Lower lobe of right lung (tissue), 2 donors: ENCODE data around the gene PSME1. TPM values are rescaled to one million over a fixed set of nuclear protein-coding genes. Genes with fewer than 3 reads are reported as not detected.
A peak's percentile ranks its signal among the peaks of the same experiment; 100 is the strongest.

Source experiments
- ATAC-seq, 2 donors: fragments of 200-7000 bp; cut with Tn5 transposase; one replicate each; pipeline ENCODE4 v1.9.1; 2020 to 2022; ENCODE audit warnings: mild to moderate bottlenecking in 2 of 2, moderate library complexity in 2 of 2
- DNase-seq: peaks from one replicate; pipeline ENCODE4 v3.0.0-alpha.2; 2020
- H3K27ac ChIP-seq: fragments of 200-600 bp; one replicate; pipeline ENCODE4 v1.8.0; 2022
- H3K27me3 ChIP-seq: fragments of 200-600 bp; one replicate; pipeline ENCODE4 v1.8.0; 2022; ENCODE audit warnings: low read depth
- H3K36me3 ChIP-seq: fragments of 200-600 bp; one replicate; pipeline ENCODE4 v1.8.0; 2022; ENCODE audit warnings: mild to moderate bottlenecking
- H3K4me1 ChIP-seq: fragments of 200-600 bp; one replicate; pipeline ENCODE4 v1.8.0; 2022
- H3K4me3 ChIP-seq: fragments of 200-600 bp; one replicate; pipeline ENCODE4 v1.8.0; 2022; ENCODE audit warnings: mild to moderate bottlenecking
- H3K9me3 ChIP-seq: fragments of 200-600 bp; one replicate; pipeline ENCODE4 v1.8.0; 2022
- intact Hi-C: fragments of 100-400 bp; cut with DNase I; formaldehyde crosslinking; loops from one replicate; pipeline ENCODE4 v1.11.0; 2022
- total RNA-seq: library from RNA; stranded (reverse); fragmentation: NEBNext Ultra II Directional; extraction: Animal tissue kit (Norgen Biotek cat#: 25700); gene quantifications from one replicate; pipeline ENCODE4 v1.2.1, GENCODE V29; 2021
- TF ChIP-seq, protein P1 (sequence below): fragments of 200-600 bp; IDR thresholded peaks from one replicate; pipeline ENCODE4 v1.8.0; 2022; ENCODE audit warnings: antibody characterized with exemption, mild to moderate bottlenecking
- donor health status: DM: no; HTN: yes; CAD: no; lungs with severe emphysema.

PSME1 gene
- total RNA-seq, 1 donor from 2014 or later: 198 TPM

DNA sequence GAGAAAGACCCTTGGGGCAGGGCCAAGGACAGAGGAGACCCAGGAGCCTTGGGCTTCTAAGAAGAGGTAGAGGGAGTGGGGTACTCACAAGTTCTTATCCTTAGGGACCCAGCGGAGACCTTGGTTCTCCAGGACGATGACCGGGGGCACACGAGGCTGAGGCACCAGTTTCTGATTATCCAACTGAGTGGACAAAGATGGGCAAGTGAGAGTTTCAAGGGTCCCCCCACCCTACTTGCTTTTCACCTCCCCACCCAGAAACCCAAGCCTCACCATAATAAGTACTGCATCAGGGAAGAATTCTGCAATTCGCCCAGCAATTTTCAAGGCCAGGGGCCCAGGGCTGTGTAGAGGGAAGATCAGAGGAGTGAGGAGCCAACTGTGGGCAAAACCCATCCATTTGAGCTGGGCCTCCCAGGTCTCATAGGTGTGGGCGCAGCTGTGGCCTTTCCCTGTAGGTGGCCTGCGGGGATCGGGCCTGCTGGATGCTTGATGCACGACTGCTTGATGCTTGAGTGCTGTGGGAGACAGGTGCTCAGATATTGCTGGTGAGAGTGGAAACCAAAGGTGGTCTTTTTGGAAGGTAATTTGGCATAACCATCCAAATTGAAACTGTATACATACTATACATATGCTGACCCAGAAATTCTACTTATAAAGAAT, 3.4 kb downstream of the PSME1 start:
- TF ChIP-seq, protein P1, sequence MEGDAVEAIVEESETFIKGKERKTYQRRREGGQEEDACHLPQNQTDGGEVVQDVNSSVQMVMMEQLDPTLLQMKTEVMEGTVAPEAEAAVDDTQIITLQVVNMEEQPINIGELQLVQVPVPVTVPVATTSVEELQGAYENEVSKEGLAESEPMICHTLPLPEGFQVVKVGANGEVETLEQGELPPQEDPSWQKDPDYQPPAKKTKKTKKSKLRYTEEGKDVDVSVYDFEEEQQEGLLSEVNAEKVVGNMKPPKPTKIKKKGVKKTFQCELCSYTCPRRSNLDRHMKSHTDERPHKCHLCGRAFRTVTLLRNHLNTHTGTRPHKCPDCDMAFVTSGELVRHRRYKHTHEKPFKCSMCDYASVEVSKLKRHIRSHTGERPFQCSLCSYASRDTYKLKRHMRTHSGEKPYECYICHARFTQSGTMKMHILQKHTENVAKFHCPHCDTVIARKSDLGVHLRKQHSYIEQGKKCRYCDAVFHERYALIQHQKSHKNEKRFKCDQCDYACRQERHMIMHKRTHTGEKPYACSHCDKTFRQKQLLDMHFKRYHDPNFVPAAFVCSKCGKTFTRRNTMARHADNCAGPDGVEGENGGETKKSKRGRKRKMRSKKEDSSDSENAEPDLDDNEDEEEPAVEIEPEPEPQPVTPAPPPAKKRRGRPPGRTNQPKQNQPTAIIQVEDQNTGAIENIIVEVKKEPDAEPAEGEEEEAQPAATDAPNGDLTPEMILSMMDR: no peak
- ATAC-seq (no peak), DNase-seq (no peak)
- no peak overlapping the region for H3K27ac ChIP-seq
- H3K4me3 ChIP-seq: peak overlapping the region; percentile 90
- intact Hi-C loops: no loop called here
- peaks cover 53% of the 10 kb centered on the region for H3K4me1 ChIP-seq
- no peaks in the 10 kb centered on the region for H3K27me3 ChIP-seq
- H3K9me3 ChIP-seq: no peaks in the 10 kb centered on the region
- H3K36me3 ChIP-seq: peaks cover 42% of the 10 kb centered on the region

DNA sequence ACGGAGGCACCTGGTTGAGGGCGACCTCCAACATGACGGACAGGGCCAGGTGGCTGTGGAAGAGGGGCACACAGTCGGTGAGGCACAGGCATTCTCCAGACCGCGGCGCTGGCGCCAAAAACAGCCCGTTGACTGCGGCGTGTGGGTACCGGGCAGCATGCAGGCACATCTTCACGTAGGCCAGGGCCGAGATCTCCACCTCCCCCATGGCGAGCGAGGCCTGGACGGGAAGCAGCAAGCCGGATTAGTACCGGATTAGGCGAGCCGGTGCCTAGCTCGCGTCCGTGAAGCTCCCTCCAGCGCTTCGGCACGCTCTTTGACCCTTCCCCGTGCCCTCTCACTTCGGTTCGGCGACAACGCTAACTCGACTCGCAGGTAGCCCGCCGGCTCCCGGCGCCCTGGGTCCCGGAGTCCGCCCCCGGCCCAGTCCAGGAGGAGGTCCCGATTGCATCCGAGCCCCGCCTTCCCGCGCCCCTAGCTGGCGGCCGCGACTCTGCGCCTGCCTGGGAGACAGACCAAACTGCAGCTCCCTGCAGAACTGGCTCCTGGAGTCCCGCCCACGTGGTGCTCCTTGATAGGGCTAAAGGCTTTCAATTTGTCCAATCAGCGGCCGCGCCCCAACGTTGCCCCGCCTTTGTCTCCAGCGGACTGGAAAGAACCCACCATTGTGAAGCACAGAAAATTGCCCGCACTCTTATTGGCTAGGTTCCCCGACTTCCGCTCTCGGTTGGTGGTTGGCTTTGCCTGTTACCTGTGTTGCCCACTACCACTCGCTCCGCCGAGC, 5.3 kb downstream of the PSME1 start, which contains the start of gene EMC9:
Gene EMC9, minus strand, starts transcription at position 495 of the 784 bp plus-strand sequence. Its CDS starts 287 bp downstream, at position 208.
- H3K36me3 ChIP-seq: peaks cover 49% of the 10 kb centered on the region
- H3K4me1 ChIP-seq: peaks cover 59% of the 10 kb centered on the region
- peak within 1 kb of the TSS; percentile 85 for H3K27ac ChIP-seq
- ATAC-seq (peak; percentile 96 to 97), DNase-seq (peak; percentile 100)
- intact Hi-C loops: no loop called here
- H3K27me3 ChIP-seq: no peaks in the 10 kb centered on the region
- H3K4me3 ChIP-seq: peak within 1 kb of the TSS; percentile 90
- no peaks in the 10 kb centered on the region for H3K9me3 ChIP-seq
- TF ChIP-seq, protein P1: peak; percentile 54

DNA sequence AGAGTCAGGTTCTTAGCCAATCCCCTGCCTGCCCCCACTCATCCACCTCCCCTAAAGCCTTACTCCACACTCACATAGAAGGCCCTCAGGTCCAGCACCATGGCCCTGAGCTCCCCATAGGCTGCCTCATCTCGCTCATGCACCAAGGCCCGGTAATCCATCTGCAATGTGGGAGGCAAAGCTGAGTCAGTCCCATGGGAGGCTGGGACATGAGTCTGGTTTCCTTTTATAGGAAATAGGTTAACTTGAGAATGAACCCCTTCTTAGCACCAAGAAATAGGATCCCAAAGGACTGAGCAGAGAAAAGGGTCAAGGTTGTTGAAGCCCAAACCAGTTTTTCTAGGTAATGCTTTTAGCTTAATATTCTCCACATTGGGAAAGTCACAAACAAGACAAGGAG, 7.5 kb downstream of the PSME1 start:
- Histone ChIP-seq H3K27ac (no peak overlapping the region), H3K36me3 (peaks cover 38% of the 10 kb centered on the region), H3K4me1 (peaks cover 50% of the 10 kb centered on the region), H3K9me3 (no peaks in the 10 kb centered on the region), H3K4me3 (no peak overlapping the region), H3K27me3 (no peaks in the 10 kb centered on the region)
- intact Hi-C loops: no loop called here
- TF ChIP-seq, protein P1: no peak
- DNase-seq: no peak
- no peak for ATAC-seq

DNA sequence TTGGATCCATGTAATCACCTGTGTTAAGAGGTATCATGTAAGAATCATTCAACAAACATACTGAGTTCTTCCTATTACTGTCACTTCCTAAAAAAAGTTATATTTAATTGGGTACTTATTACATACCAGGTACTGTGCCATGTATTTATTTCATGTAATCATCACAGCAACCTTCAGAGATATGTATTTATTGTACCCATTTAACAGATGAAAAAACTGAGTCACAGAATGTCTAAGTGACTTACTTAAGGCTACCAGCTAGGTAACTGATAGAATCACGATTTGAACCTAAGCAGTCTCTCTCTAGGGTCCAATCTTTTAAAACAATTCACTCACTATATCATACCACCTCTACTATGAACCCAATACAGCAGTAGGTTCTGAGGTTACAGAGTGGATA, 8.5 kb downstream of the PSME1 start:
- H3K36me3 ChIP-seq: peaks cover 38% of the 10 kb centered on the region
- H3K27ac ChIP-seq: no peak overlapping the region
- TF ChIP-seq, protein P1: no peak
- ATAC-seq (no peak), DNase-seq (no peak)
- H3K9me3 ChIP-seq: no peaks in the 10 kb centered on the region
- H3K4me1 ChIP-seq: peaks cover 51% of the 10 kb centered on the region
- no peak overlapping the region for H3K4me3 ChIP-seq
- intact Hi-C loops: no loop called here
- H3K27me3 ChIP-seq: no peaks in the 10 kb centered on the region

DNA sequence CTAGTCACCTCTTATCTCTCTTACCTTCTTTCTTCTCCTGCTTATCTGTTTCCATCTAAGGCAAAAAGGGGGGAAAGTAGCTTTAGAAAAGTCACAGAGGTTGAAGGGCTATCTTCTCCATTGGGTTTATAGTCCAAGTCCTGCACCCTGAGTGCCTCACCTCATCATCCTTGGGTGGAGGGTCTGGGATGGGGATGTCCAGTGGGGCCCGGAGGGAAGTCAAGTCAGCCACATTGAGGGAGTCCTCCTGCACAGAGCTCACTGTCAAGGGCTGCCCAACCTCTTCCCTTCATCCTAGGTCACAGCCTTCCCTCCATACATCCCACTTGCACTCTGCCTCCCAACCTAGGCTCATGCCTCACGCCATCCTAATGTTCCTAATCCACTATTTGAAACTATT, 9.2 kb downstream of the PSME1 start:
- Histone ChIP-seq H3K4me1 (peaks cover 49% of the 10 kb centered on the region), H3K9me3 (no peaks in the 10 kb centered on the region), H3K36me3 (peaks cover 40% of the 10 kb centered on the region), H3K27ac (peak overlapping the region; percentile 90), H3K4me3 (peak overlapping the region; percentile 97), H3K27me3 (no peaks in the 10 kb centered on the region)
- ATAC-seq (no peak), DNase-seq (no peak)
- intact Hi-C loops: no loop called here
- TF ChIP-seq, protein P1: no peak
